ENCODE results near the gene NUMA1.
A peak's percentile ranks its signal among the peaks of the same experiment; 100 is the strongest.

- TF ChIP-seq, protein P1, sequence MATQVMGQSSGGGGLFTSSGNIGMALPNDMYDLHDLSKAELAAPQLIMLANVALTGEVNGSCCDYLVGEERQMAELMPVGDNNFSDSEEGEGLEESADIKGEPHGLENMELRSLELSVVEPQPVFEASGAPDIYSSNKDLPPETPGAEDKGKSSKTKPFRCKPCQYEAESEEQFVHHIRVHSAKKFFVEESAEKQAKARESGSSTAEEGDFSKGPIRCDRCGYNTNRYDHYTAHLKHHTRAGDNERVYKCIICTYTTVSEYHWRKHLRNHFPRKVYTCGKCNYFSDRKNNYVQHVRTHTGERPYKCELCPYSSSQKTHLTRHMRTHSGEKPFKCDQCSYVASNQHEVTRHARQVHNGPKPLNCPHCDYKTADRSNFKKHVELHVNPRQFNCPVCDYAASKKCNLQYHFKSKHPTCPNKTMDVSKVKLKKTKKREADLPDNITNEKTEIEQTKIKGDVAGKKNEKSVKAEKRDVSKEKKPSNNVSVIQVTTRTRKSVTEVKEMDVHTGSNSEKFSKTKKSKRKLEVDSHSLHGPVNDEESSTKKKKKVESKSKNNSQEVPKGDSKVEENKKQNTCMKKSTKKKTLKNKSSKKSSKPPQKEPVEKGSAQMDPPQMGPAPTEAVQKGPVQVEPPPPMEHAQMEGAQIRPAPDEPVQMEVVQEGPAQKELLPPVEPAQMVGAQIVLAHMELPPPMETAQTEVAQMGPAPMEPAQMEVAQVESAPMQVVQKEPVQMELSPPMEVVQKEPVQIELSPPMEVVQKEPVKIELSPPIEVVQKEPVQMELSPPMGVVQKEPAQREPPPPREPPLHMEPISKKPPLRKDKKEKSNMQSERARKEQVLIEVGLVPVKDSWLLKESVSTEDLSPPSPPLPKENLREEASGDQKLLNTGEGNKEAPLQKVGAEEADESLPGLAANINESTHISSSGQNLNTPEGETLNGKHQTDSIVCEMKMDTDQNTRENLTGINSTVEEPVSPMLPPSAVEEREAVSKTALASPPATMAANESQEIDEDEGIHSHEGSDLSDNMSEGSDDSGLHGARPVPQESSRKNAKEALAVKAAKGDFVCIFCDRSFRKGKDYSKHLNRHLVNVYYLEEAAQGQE (IDR thresholded peaks at IDR 0.05; ENCODE audit: insufficient replicate concordance, low read depth), result no peak
- TF ChIP-seq CTCF (IDR thresholded peaks at IDR 0.05; ENCODE audit: insufficient read depth, low read length), result no peak
- TF ChIP-seq SPI1 (IDR thresholded peaks at IDR 0.05; ENCODE audit: borderline replicate concordance, low read depth), result no peak
- TF ChIP-seq POLR2AphosphoS5 (IDR thresholded peaks at IDR 0.05; ENCODE audit: low read depth), result peak; percentile 37; the same call in 1 of the 2 replicates
- TF ChIP-seq GABPA (IDR thresholded peaks at IDR 0.05; ENCODE audit: low read depth), result no peak
These were observed 39.6 kb downstream of the NUMA1 start for GRCh38 chr11:72040491-72041363.

All from HL-60 (cell line).